K562 (cell line): ENCODE measurements around the gene ANKRD13B. TPM values are rescaled to one million over a fixed set of nuclear protein-coding genes. Genes with fewer than 3 reads are reported as not detected.

Source experiments
- CLOCK ChIP-seq: fragments of 250-450 bp; sonication (Bioruptor Pico); IDR thresholded peaks from 2 replicates; pipeline ENCODE4 v1.4.0; 2020; ENCODE audit warnings: mild to moderate bottlenecking, moderate library complexity, borderline replicate concordance
- CSDE1 ChIP-seq, 2 experiments: fragments of 450-650 bp; IDR thresholded peaks; 2 replicates each; pipeline ENCODE4 v1.6.1; 2016; ENCODE audit warnings: mild to moderate bottlenecking in 1 of 2
- EHMT2 ChIP-seq: fragments of 450-650 bp; IDR thresholded peaks from 2 replicates; pipeline ENCODE4 v1.6.1; 2018; ENCODE audit warnings: antibody characterized with exemption
- ELK3 ChIP-seq: fragments of 450-650 bp; formaldehyde crosslinking; IDR thresholded peaks from 2 replicates; pipeline ENCODE4 v1.4.0; 2020; ENCODE audit warnings: mild to moderate bottlenecking
- ETV5 ChIP-seq: sonication (generic); formaldehyde crosslinking; IDR thresholded peaks from 2 replicates; pipeline ENCODE4 v1.4.0; 2020; ENCODE audit warnings: low read depth, mild to moderate bottlenecking, missing genetic modification reagents
- KAT8 ChIP-seq: fragments of 450-650 bp; IDR thresholded peaks from 2 replicates; pipeline ENCODE4 v1.6.1; 2016; ENCODE audit warnings: low read depth, mild to moderate bottlenecking
- KLF1 ChIP-seq: fragments of 450-650 bp; IDR thresholded peaks from 2 replicates; pipeline ENCODE4 v1.6.1; 2016; ENCODE audit warnings: missing genetic modification characterization, missing compliant biosample characterization
- NCOA2 ChIP-seq, 2 experiments: fragments of 450-650 bp; IDR thresholded peaks; 2 replicates each; pipeline ENCODE4 v1.6.1; 2018; ENCODE audit warnings: mild to moderate bottlenecking in 2 of 2, moderate library complexity in 1 of 2; ENCODE audit not compliant: partially characterized antibody in 2 of 2
- PHF20 ChIP-seq: fragments of 450-650 bp; IDR thresholded peaks from 2 replicates; pipeline ENCODE4 v1.6.1; 2018; ENCODE audit not compliant: partially characterized antibody
- POLR2H ChIP-seq: IDR thresholded peaks from 2 replicates; pipeline ENCODE4 v1.6.1; 2016; ENCODE audit warnings: missing genetic modification characterization, low read depth, mild to moderate bottlenecking, control low read depth, missing compliant biosample characterization, moderate library complexity
- SMAD1 ChIP-seq: fragments of 150-350 bp; IDR thresholded peaks from 2 replicates; pipeline ENCODE4 v1.6.1; 2014; ENCODE audit warnings: low read length, low read depth; ENCODE audit not compliant: partially characterized antibody
- SMARCA5 ChIP-seq: fragments of 450-650 bp; IDR thresholded peaks from 2 replicates; pipeline ENCODE4 v1.6.1; 2016
- TGIF2 ChIP-seq: sonication (generic); formaldehyde crosslinking; IDR thresholded peaks from 2 replicates; pipeline ENCODE4 v1.8.1; 2022; ENCODE audit warnings: mild to moderate bottlenecking, missing genetic modification reagents, moderate library complexity
- U2AF2 ChIP-seq: fragments of 200-400 bp; formaldehyde crosslinking; optimal IDR thresholded peaks from 2 replicates; pipeline ENCODE3; 2017; ENCODE audit warnings: low read depth, mild to moderate bottlenecking, low read length
- ZBTB17 ChIP-seq: fragments of 450-650 bp; formaldehyde crosslinking; IDR thresholded peaks from 2 replicates; pipeline ENCODE4 v1.4.0; 2020; ENCODE audit warnings: mild to moderate bottlenecking
- ZNF133 ChIP-seq: fragments of 250-450 bp; sonication (Bioruptor Pico); IDR thresholded peaks from 2 replicates; pipeline ENCODE4 v1.4.0; 2020; ENCODE audit warnings: mild to moderate bottlenecking
- ZNF165 ChIP-seq: fragments of 250-450 bp; sonication (Bioruptor Pico); IDR thresholded peaks from 2 replicates; pipeline ENCODE4 v1.4.0; 2020; ENCODE audit warnings: borderline replicate concordance
- ZNF175 ChIP-seq: fragments of 200-800 bp; sonication (Bioruptor generic); IDR thresholded peaks from 2 replicates; pipeline ENCODE4 v1.6.1; 2016; ENCODE audit warnings: low read depth, mild to moderate bottlenecking, missing genetic modification characterization, missing compliant biosample characterization
- ZNF3 ChIP-seq: fragments of 250-450 bp; sonication (Bioruptor Pico); IDR thresholded peaks from 2 replicates; pipeline ENCODE4 v1.5.0; 2021; ENCODE audit warnings: mild to moderate bottlenecking, moderate library complexity
- ZNF668 ChIP-seq: fragments of 250-450 bp; sonication (Bioruptor Pico); IDR thresholded peaks from 2 replicates; pipeline ENCODE4 v1.8.0; 2022; ENCODE audit warnings: mild to moderate bottlenecking, inconsistent platforms
- polyA plus RNA-seq, 8 experiments: library from polyadenylated mRNA; depleted of rRNA in 4 of 8; stranded (reverse) in 5 of 8; unstranded in 3 of 8; fragments of >200 nt; fragmentation: Nextera tagmentation in 2 of 8; fragmentation: Illumina TruSeq in 1 of 8; extraction: Ambion mirVana in 2 of 8; extraction: Trizol in 1 of 8; gene quantifications; 2 replicates each; pipeline versions ENCODE4 v1.2.1 to v1.2.3, GENCODE V29; 2011 to 2014; ENCODE audit warnings: inconsistent platforms in 1 of 8, missing spikeins in 1 of 8
- total RNA-seq, 7 experiments: library from RNA; depleted of rRNA in 6 of 7; stranded (reverse); fragments of >200 nt in 6 of 7; fragmentation: Illumina TruSeq in 2 of 7; extraction: Trizol in 2 of 7; gene quantifications; 2 replicates each; pipeline versions ENCODE4 v1.2.1 to v1.2.3, GENCODE V29; 2011 to 2021; ENCODE audit warnings: low replicate concordance in 1 of 7
- TF ChIP-seq, protein P1 (sequence below): fragments of 450-650 bp; IDR thresholded peaks from 2 replicates; pipeline ENCODE4 v1.7.0; 2016; ENCODE audit warnings: borderline replicate concordance
- TF ChIP-seq, protein P2 (sequence below): fragments of 450-650 bp; IDR thresholded peaks from 2 replicates; pipeline ENCODE4 v1.6.1; 2016; ENCODE audit warnings: antibody characterized with exemption

Gene ANKRD13B
- total and polyA plus RNA-seq, 9 of the 15 experiments (the other 6 are each of a cell fraction or from before 2014, with no cell fraction given): 0.15 to 28.1 (median 4.6) TPM

DNA sequence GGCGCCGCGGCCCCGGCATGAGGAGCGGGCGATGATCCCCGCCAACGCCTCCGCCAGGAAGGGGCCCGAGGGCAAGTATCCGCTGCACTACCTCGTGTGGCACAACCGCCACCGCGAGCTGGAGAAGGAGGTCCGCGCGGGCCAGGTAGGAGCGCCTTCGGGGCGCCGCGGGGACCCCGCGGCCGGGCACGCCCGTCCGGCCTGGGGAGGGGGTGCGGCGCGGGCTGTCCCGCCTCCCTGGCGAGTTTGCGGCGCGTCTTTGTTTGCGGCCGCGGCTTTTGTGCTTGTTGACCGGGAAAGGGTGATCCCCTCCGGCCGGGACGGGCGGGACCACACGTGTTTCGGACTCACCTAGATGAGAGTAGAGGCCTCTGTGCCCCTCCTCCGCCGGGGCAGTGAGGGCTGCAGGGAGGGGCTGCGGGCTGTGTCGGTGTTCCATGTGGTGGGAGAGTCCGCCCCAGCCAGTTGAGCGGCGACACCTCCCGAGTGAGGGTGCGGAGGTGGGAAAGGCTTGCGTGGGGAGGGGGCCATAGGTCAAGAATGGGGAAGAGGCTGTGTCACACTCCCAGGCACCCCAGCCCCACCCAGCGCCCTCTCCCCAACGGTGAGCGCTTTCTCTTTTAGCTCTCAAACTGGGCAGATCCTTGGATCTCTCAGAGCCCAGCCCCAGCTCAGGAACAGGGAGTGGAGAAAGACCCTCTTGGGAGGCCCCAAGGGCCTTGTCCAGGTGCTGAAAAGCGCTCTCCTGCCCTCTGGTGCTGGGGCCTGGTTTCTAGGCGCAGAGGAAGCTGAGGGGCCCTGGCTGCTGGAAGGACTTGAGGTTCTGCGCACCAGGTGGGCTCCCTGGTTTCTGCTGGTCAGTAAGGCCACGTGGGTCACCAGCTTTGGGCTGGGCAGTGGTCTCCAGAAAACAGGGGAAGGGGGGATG is 923 bp downstream of the ANKRD13B start (continued):
- TF ChIP-seq EHMT2 (peak; percentile 98), ZNF668 (CRISPR knock-in tag) (no peak), ZNF165 (CRISPR knock-in tag) (no peak), ZNF133 (CRISPR knock-in tag) (no peak), ZNF3 (CRISPR knock-in tag) (no peak), SMAD1 (no peak), CSDE1 (IDR thresholded peaks at IDR 0.05) (no peak), CLOCK (CRISPR knock-in tag) (no peak), PHF20 (no peak), KLF1 (tag) (no peak), NCOA2 (IDR thresholded peaks at IDR 0.05; ENCODE audit: partially characterized antibody in 2 of 2) (no peak), POLR2H (tag) (no peak), ETV5 (CRISPR knock-in tag) (no peak), ZNF175 (CRISPR knock-in tag) (no peak), ZBTB17 (CRISPR knock-in tag) (no peak), SMARCA5 (no peak), KAT8 (no peak), U2AF2 (no peak), TGIF2 (CRISPR knock-in tag) (no peak), ELK3 (CRISPR knock-in tag) (no peak)
- TF ChIP-seq, protein P1, sequence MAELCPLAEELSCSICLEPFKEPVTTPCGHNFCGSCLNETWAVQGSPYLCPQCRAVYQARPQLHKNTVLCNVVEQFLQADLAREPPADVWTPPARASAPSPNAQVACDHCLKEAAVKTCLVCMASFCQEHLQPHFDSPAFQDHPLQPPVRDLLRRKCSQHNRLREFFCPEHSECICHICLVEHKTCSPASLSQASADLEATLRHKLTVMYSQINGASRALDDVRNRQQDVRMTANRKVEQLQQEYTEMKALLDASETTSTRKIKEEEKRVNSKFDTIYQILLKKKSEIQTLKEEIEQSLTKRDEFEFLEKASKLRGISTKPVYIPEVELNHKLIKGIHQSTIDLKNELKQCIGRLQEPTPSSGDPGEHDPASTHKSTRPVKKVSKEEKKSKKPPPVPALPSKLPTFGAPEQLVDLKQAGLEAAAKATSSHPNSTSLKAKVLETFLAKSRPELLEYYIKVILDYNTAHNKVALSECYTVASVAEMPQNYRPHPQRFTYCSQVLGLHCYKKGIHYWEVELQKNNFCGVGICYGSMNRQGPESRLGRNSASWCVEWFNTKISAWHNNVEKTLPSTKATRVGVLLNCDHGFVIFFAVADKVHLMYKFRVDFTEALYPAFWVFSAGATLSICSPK: no peak
- TF ChIP-seq, protein P2, sequence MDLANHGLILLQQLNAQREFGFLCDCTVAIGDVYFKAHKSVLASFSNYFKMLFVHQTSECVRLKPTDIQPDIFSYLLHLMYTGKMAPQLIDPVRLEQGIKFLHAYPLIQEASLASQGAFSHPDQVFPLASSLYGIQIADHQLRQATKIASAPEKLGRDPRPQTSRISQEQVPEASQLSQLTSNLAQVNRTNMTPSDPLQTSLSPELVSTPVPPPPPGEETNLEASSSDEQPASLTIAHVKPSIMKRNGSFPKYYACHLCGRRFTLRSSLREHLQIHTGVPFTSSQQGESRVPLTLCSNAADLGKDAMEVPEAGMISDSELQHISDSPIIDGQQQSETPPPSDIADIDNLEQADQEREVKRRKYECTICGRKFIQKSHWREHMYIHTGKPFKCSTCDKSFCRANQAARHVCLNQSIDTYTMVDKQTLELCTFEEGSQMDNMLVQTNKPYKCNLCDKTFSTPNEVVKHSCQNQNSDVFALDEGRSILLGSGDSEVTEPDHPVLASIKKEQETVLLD: peak; percentile 39; the same call in 1 of the 2 replicates
